H7 (cell line): ENCODE measurements around the gene SEMA4A. TPM values are rescaled to one million over a fixed set of nuclear protein-coding genes. Genes with fewer than 3 reads are reported as not detected.

ENCODE experiments used
- DNase-seq: peaks from one replicate; pipeline ENCODE4 v3.0.0; 2012
- H3K27me3 ChIP-seq: 2 replicates; pipeline ENCODE4 v1.6.0; 2011; ENCODE audit warnings: mild to moderate bottlenecking, low read length; ENCODE audit not compliant: control insufficient read depth, insufficient read depth
- H3K36me3 ChIP-seq: replicated peaks from 2 replicates; pipeline ENCODE4 v1.5.1; 2011; ENCODE audit warnings: low read length; ENCODE audit not compliant: control insufficient read depth, insufficient read depth
- H3K4me3 ChIP-seq: 2 replicates; pipeline ENCODE4 v1.5.1; 2011; ENCODE audit warnings: low read depth, mild to moderate bottlenecking, control low read depth, low read length, moderate library complexity; ENCODE audit not compliant: insufficient read depth
- total RNA-seq: library from RNA; depleted of rRNA; stranded (reverse); fragments of >200 nt; shearing (Covaris generic); gene quantifications from 2 replicates; pipeline ENCODE4 v1.2.3, GENCODE V29; 2014

SEMA4A gene
- total RNA-seq, 1 experiment from 2014 or later: 10.3 TPM

GRCh38 chr1:156155756-156156510 lies 2.5 kb downstream of the SEMA4A start:
- Histone ChIP-seq H3K4me3 (no peak overlapping the region), H3K27me3 (no peaks in the 10 kb centered on the region), H3K36me3 (no peaks in the 10 kb centered on the region)
- DNase-seq: no peak

GRCh38 chr1:156157506-156157905 lies 4.1 kb downstream of the SEMA4A start:
- Histone ChIP-seq H3K36me3 (no peaks in the 10 kb centered on the region), H3K27me3 (no peaks in the 10 kb centered on the region), H3K4me3 (no peak overlapping the region)
- DNase-seq: no peak

DNA sequence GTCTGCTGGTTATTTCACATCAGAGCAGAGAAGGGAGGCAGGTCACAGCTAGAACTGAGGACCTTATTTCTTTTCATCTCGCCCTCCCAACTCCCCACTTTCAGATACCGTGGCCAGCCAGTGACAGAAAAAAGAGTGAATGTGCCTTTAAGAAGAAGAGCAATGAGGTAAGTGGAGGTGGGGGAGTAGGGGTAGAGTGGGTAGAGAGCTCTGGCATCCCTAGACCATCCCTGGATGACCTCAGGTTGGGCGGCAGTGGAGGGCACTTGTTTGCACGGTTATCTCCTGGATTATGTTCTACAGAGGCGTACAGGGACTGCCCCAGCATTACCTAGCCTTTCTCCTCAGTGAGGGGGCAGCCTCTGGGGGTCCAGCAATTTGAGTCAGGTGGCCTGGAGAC lies 4.6 kb downstream of the SEMA4A start:
- H3K27me3 ChIP-seq: no peaks in the 10 kb centered on the region
- DNase-seq: no peak
- no peaks in the 10 kb centered on the region for H3K36me3 ChIP-seq
- H3K4me3 ChIP-seq: no peak overlapping the region

GRCh38 chr1:156160000-156160742 lies 6.8 kb downstream of the SEMA4A start:
- no peak for DNase-seq
- H3K4me3 ChIP-seq: peak overlapping the region; percentile 54
- H3K27me3 ChIP-seq: no peaks in the 10 kb centered on the region
- H3K36me3 ChIP-seq: no peaks in the 10 kb centered on the region

DNA sequence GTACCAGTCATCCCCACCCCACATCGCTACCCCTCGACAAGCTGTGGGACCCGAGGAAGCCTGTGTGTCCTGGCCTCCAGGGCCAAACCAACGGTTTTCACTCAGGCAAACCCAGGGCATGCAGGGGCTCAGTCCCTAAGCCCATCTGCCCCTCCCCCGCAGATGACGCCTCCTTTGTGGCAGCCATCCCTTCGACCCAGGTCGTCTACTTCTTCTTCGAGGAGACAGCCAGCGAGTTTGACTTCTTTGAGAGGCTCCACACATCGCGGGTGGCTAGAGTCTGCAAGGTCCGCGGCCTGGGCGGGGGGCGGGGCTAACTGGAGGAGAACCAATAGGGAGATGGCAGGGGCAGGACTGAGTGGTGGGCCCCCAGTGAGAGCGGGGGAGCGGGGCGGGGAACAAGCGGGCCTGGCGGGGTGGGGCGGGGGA lies 7.4 kb downstream of the SEMA4A start:
- H3K27me3 ChIP-seq: no peaks in the 10 kb centered on the region
- H3K4me3 ChIP-seq: peak overlapping the region; percentile 54
- no peaks in the 10 kb centered on the region for H3K36me3 ChIP-seq
- peak; percentile 98 for DNase-seq

GRCh38 chr1:156162430-156163037 lies 9.1 kb downstream of the SEMA4A start:
- Histone ChIP-seq H3K4me3 (no peak overlapping the region), H3K27me3 (no peaks in the 10 kb centered on the region), H3K36me3 (no peaks in the 10 kb centered on the region)
- no peak for DNase-seq

DNA sequence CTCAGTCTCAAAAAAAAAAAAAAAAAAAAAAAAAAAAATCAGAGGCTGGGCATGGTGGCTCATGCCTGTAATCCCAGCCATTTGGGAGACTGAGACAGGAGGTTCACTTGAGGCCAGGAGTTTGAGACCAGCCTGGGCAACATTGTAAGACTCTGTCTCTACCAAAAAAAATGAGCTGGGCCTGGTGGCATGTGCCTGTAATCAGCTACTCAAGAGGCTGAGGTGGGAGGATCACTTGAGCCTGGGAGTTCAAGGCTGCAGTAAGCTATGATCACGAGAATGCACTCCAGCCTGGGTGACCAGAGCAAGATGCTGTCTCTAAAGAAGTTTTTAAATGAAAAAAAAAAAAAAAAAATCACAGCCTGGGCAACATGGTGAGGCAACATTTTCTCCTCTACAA lies 10.3 kb downstream of the SEMA4A start:
- Histone ChIP-seq H3K4me3 (no peak overlapping the region), H3K36me3 (no peaks in the 10 kb centered on the region), H3K27me3 (no peaks in the 10 kb centered on the region)
- DNase-seq: no peak

DNA sequence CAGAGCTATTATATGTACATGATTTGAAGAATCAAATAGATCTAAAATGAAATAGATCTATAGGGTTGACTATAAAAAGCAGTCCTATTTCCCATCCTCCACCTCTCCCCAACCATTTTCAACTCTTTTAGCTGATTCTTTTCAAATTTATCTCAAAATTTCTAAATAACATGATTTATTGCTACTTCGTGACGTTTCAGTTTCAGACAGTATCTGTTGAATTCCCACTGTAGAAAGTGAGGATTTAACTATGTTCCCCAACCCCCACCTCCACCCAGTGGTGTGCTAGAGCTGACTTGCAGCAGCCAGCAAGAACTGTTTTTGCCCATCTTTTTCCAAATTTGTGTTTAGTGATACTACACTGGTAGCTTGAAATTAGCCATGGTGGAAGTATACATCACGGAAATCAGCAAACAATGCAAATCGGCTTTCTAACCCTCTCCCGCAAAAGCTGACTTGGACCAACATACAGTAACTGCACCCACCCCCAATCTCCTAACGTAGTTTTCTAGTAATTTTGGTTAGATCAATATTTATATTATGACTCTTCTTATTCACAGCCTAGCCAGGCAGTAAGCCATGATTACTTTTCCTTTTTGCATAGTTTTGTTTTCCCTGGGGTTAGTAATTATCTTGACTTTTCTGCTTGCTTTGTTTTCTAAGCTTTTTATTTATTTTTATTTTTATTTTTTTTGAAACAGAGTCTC lies 10.9 kb downstream of the SEMA4A start:
- Histone ChIP-seq H3K27me3 (no peaks in the 10 kb centered on the region), H3K36me3 (no peaks in the 10 kb centered on the region), H3K4me3 (no peak overlapping the region)
- no peak for DNase-seq

GRCh38 chr1:156165083-156165482 lies 11.7 kb downstream of the SEMA4A start:
- no peak overlapping the region for H3K4me3 ChIP-seq
- H3K36me3 ChIP-seq: no peaks in the 10 kb centered on the region
- no peaks in the 10 kb centered on the region for H3K27me3 ChIP-seq
- no peak for DNase-seq

- Histone ChIP-seq H3K36me3 (no peaks in the 10 kb centered on the region), H3K27me3 (no peaks in the 10 kb centered on the region), H3K4me3 (no peak overlapping the region)
- DNase-seq: no peak
Measured at GRCh38 chr1:156167536-156167935, 14.2 kb downstream of the SEMA4A start.

DNA sequence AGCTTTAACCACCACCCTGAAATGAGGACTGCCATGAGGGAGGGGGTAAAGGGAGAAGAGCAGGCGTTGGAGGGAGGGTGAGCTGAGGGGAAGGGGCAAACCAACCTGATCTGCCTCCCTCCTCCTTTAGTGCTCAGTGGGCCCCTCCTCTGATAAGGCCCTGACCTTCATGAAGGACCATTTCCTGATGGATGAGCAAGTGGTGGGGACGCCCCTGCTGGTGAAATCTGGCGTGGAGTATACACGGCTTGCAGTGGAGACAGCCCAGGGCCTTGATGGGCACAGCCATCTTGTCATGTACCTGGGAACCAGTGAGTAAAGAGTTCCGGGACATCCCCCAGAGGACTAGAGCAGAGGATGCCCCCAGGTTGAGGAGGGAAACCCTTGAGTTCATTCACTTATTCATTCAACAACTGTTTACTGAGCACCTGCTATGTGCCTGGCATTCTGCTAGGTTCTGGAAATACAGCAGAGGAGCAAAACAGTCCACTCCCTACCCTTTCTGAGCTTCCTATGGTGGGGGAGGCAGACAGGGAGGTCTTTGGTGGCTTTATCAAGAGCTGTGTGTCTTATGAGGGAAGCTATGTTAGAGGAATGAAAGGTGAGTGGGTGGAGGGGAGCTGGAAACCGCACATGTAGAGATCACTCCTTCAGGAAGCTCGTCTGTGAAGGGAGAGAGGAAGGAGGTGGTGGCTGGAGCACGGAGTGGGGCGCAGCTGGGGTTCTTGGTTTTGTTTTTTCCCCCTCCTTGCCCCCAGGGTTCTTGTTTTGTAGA lies 19.5 kb downstream of the SEMA4A start:
- no peaks in the 10 kb centered on the region for H3K27me3 ChIP-seq
- peak; percentile 71 for DNase-seq
- no peaks in the 10 kb centered on the region; the same call in none of the 2 replicates for H3K36me3 ChIP-seq
- H3K4me3 ChIP-seq: no peak overlapping the region

DNA sequence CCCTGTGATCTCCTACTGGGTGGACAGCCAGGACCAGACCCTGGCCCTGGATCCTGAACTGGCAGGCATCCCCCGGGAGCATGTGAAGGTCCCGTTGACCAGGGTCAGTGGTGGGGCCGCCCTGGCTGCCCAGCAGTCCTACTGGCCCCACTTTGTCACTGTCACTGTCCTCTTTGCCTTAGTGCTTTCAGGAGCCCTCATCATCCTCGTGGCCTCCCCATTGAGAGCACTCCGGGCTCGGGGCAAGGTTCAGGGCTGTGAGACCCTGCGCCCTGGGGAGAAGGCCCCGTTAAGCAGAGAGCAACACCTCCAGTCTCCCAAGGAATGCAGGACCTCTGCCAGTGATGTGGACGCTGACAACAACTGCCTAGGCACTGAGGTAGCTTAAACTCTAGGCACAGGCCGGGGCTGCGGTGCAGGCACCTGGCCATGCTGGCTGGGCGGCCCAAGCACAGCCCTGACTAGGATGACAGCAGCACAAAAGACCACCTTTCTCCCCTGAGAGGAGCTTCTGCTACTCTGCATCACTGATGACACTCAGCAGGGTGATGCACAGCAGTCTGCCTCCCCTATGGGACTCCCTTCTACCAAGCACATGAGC lies 23.3 kb downstream of the SEMA4A start:
- H3K27me3 ChIP-seq: no peaks in the 10 kb centered on the region
- H3K36me3 ChIP-seq: no peaks in the 10 kb centered on the region; the same call in none of the 2 replicates
- H3K4me3 ChIP-seq: no peak overlapping the region
- DNase-seq: peak; percentile 40

- Histone ChIP-seq H3K4me3 (no peak overlapping the region), H3K36me3 (no peaks in the 10 kb centered on the region; the same call in none of the 2 replicates), H3K27me3 (no peaks in the 10 kb centered on the region)
- DNase-seq: peak; percentile 26
Measured at GRCh38 chr1:156177919-156178654, 24.7 kb downstream of the SEMA4A start.
